Stimulated activated CD8-positive, alpha-beta memory T cell treated with anti-CD3 and anti-CD28 coated beads, Interleukin-12 subunit alpha, Interleukin-12 subunit beta, amount 100 ng/mL, for 24 hours (primary cell): ENCODE data around the gene SFI1.
"Not testable (repeated sequence)": the region's sequence is repeated elsewhere in the genome, so short reads cannot be mapped to it uniquely, and the experiment has no call there.

ENCODE experiments used
- DNase-seq: peaks from one replicate; pipeline ENCODE4 v3.0.0-alpha.2; 2020; ENCODE audit errors: extremely low read depth

SFI1 gene

DNA sequence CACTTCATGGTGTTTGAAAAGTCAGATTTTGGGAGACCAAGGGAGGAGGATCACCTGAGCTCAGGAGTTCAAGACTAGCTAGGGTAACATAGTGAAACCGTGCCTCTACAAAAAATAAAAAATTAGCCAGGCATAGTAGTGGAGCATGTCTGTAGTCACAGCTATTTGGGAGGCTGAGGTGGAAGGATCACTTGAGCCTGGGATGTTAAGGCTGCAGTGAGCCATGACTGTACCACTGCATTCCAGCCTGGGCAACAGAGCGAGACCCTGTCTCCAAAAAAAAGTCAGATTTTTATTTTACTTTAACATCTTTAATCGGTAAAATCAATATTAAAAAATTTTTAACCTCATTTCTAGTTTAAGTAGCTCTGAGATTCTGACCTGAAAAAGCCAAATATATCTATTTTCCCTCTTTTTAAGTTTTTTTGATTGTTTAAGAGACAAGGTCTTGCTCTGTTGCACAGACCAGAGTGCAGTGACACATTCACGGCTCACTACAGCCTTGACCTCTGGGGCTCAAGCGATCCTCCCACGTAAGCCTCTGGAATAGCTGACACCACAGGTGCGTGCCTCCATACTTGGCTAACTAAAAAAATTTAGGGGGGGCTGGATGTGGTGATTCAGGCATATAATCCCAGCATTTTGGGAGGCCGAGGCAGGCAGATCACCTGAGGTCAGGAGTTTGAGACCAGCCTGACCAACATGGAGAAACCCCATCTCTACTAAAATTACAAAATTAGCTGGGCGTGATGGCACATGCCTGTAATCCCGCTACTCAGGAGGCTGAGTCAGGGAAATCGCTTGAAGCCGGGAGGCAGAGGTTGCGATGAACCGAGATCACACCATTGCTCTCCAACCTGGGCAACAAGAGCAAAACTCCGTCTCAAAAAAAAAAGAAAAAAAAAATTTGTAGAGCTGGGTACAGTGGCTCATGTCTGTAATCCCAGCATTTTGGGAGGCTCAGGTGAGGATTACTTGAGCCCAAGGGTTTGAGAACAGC is 48.4 kb downstream of the SFI1 start:
- no peak for DNase-seq

DNA sequence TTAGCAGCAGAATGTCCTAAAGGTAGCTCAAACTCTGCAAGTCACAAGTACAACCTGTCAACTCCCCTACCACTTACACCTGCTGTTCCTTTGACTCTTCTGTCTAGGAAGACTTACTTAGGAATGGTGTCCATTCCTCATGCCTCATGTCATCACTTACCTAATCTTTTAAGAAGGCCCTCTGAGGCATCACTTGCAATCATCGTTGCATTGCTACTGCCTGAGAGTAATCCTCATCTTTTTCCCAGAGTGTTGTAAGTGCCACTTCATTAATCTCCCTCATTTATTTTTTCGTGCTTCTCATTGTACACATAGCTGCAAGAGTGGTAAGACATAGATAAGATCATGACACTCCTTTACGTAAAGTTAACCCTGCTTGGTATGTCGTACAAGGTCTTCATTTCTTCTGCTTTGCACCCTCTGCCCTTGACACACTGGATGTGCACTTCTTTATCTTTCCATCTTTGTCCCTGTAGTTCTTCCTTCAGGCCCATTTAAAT is 54.6 kb downstream of the SFI1 start:
- no peak for DNase-seq

DNA sequence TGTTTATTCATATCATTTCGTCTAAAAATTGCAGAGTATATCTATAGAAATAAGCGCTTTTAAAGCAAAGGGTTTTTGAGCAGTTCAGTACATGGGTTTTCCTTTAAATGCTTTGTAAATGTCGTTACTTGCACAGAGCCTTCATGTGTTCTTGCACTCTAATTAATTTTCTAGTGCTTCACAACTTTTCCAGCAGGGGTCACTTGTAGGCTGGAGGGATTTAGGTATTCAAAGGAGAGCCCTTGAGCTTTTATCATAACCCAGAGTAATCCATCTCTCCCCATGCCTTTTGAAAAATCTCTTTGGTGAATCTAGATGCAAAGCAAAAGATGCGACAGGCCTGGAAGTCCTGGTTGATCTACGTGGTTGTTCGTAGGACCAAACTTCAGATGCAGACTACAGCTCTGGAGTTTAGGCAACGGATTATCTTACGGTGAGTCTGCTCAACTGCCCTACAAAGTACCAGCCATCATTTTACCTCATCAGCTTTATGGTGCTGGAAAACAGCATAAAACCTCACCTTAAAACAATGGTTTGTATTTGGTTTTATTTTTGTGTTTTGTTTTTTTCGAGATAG is 60.4 kb downstream of the SFI1 start:
- no peak for DNase-seq

DNA sequence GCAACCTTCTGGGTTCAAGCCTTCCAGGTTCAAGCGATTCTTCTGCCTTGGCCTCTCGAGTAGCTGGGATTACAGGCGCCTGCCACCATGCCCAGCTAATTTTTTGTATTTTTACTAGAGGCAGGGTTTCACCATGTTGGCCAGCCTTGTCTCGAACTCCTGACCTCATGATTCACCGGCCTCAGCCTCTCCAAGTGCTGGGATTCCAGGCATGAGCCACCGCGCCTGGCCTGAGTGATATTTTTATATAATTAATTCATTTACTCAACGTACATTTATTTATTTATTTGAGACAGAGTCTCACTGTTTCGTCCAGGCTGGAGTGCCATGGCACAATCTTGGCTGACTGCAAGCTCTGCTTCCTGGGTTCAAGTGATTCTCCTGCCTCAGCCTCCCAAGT is 62.2 kb downstream of the SFI1 start:
- DNase-seq, result not testable (repeated sequence)

DNA sequence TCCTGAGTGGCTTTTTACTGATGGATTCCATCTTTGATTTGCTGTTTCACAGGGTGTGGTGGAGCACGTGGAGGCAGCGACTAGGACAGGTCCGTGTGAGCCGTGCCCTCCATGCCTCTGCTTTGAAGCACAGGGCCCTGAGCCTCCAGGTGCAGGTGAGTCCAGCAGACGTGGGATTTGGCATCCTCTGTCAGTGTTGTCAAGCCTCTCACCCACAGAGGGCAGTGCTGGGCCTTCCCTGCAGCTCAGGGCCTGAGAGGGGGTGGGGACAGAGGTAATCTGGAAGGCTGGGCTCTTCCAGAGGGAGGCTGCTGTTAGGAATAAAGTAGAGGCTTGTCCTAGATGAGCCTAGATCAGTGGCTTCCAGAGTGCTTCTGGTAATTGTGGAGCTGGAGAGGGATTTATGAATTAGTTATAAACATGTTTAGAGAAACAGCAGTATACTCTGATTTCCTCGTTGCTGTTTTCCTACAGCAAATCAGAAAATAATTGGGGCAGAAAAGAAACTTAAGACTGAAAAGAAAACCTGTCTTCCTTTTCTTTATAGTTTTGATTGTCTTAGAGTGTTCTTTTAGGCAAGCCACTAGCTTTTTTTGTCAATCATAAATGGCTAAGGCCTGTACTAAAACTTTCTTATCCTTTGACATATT is 65.0 kb downstream of the SFI1 start:
- no peak for DNase-seq

DNA sequence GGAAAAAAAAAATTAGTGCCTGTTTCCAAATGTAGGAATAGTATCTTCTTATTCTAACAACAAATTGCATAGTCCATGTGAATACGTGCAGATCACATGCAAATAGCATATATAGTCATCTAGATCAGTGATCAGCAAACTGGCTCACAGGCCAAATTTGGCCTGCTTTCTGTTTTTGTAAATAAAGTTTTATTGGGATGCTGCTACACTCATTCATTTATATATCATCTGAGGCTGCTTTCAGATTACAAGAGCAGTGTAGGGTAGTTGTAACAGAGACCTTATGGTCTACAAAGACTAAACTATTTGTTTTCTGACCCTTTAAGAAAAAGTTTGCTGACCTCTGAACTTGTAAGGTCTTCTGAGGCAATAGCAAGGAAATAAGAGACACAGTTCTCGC is 65.6 kb downstream of the SFI1 start:
- no peak for DNase-seq

DNA sequence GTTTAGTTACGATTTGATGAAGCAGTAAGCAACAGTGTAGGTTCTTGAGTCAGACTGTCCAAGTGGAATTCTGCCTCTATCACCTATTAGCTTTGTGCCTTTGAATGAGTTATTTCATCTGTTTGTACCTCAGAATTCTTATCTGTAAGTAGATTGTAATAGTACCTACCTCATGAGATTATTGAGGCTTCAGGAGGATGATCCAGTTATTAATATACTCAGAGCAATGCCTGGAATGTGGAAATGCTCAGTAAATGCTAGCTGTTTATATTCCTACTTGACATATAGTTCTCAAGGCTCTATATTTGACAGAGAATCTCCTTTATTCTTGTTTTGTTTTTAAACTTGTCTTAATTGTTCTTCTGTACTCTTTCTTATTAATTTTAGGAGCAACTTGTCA is 70.1 kb downstream of the SFI1 start:
- DNase-seq, result no peak

DNA sequence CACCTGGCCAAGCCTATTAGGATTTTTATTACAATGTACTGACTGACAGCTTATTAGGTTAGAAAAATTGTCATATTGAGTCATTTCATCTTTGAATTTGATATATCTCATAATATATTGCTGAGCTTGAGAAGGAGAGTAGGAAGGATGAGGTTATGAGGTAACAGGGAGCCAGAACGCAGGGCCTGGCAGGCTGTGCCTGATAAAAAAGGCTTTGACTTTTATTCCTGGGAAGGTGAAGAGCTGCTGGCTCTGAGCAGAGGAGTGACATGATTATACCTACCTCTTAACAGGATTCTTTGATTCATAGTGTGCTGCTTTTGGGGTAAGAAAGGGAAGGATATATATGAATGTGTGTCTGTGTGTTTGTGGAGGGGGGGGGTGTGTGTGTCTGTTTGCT is 70.9 kb downstream of the SFI1 start:
- DNase-seq, result no peak

- no peak for DNase-seq
Observed at GRCh38 chr22:31567702-31568101, 71.4 kb downstream of the SFI1 start.

DNA sequence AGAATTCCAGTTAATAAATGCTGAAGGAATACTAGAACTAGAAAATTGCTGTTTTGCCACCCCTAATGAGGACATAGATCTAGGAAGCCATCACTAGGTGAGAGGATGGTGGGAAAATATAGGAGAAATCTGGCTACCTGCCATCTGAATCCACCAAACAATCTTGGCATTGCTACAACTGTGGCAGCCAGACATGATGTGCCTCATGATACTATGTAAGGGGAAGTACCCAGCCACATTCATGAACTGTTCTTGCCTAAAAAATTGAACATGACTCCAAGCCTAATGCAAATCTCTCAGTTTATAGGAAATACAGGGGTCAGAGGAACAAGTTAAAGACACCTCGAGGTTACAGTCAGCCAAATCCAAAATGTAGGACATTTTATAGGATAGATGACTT is 72.8 kb downstream of the SFI1 start:
- no peak for DNase-seq

- no peak for DNase-seq
Observed at GRCh38 chr22:31572939-31573338, 76.6 kb downstream of the SFI1 start.

DNA sequence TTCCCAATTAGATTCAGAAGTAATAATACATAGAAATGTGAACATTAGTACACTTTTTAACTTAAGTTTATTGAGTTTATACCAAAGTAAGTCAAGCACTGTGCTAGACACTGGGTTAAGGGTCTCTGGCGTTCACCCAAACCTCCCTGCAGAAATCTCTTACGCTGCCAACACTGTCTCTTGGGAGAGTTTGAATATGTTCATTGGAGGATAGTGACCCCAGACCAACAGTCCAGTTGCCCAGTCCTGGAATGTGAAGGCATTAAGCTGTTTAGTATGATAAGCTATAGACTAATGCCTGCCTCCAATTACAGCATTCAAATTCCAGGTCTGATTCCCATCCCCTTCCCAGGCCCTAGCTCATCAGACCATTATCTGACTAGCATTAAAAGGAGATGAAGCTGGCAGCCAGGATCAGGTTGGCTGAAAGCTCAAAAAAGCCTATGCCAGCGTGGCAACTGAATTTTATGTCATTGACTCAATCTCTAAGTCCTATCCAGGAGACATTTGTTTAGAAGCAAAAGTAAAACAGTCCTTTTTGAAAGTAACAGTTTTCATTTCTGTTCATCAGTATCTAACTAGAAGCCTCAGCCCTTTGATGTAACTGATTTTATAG is 77.8 kb downstream of the SFI1 start:
- DNase-seq, result no peak

GRCh38 chr22:31575190-31575589 is 78.9 kb downstream of the SFI1 start:
- no peak for DNase-seq

- no peak for DNase-seq
Observed at GRCh38 chr22:31577711-31578110, 81.4 kb downstream of the SFI1 start.

- DNase-seq, result no peak
Observed at GRCh38 chr22:31578171-31578570, 81.8 kb downstream of the SFI1 start.

GRCh38 chr22:31579835-31580242 is 83.5 kb downstream of the SFI1 start:
- DNase-seq, result no peak

GRCh38 chr22:31583861-31584485 is 87.6 kb downstream of the SFI1 start:
- DNase-seq, result no peak

DNA sequence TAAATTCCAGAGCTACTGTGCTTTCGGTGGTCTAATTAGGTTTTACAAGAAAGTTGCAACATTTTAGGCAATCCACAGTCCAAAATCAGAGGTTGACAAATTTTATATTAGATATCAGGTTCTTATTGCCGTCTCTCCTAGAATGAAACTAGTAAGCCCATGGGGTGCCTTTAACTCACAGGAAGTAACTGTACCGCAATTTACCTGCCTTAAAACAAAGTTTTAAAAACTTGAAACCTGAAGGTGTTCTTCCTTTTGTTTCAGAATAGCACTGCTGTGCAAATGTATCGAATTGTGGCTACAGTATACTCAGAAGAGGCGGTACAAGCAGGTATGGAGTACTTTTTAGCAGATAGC is 88.4 kb downstream of the SFI1 start:
- no peak for DNase-seq

GRCh38 chr22:31585161-31585859 is 89.0 kb downstream of the SFI1 start:
- no peak for DNase-seq

- DNase-seq, result no peak
Observed at GRCh38 chr22:31586137-31586920, 90.0 kb downstream of the SFI1 start.
